T-cell (primary cell): ENCODE measurements around the gene MRPL45. TPM values are rescaled to one million over a fixed set of nuclear protein-coding genes. Genes with fewer than 3 reads are reported as not detected.

ENCODE experiments used
- ATAC-seq, 4 experiments: fragments of 200-7000 bp in 3 of 4; fragments of 150-1000 bp in 1 of 4; cut with Tn5 transposase; replicated peaks in 1 of 4; 1 replicate in 3 of 4; 2 replicates in 1 of 4; pipeline ENCODE4 v1.10.0; 2021; ENCODE audit warnings: moderate library complexity in 3 of 4, mild to moderate bottlenecking in 2 of 4, moderate number of reproducible peaks in 1 of 4
- CTCF ChIA-PET, 2 donors: fragments of 300-600 bp; sonication (Branson Sonifier 250); formaldehyde crosslinking; loops; one replicate each; lab custom pipeline; 2022; ENCODE audit warnings: antibody characterized with exemption in 2 of 2; lab: Charles Lee
- POLR2A ChIA-PET, 2 donors: fragments of 300-600 bp; sonication (Branson Sonifier 250); formaldehyde crosslinking; loops; one replicate each; lab custom pipeline; 2022; ENCODE audit warnings: antibody characterized with exemption in 2 of 2; lab: Charles Lee
- DNase-seq, 35 experiments: peaks; one replicate each; pipeline versions ENCODE4 v3.0.0 to v3.0.0-alpha.2; 2013 to 2023
- H3K27ac ChIP-seq: one replicate; pipeline ENCODE4 v1.5.1; 2013; ENCODE audit warnings: low read length
- H3K27me3 ChIP-seq, 2 experiments: replicated peaks in 1 of 2; 1 replicate in 1 of 2; 2 replicates in 1 of 2; pipeline versions ENCODE4 v1.6.1 to v1.7.0; 2013; ENCODE audit warnings: low read length in 1 of 2, mixed read lengths in 1 of 2; ENCODE audit not compliant: control insufficient read depth in 2 of 2, insufficient read depth in 2 of 2; ENCODE audit errors: extremely low read depth in 1 of 2
- H3K36me3 ChIP-seq, 2 donors: 1 replicate in 1 of 2; 2 replicates in 1 of 2; pipeline versions ENCODE4 v1.6.1 to v1.7.0; 2013; ENCODE audit warnings: low read length in 1 of 2; ENCODE audit not compliant: control insufficient read depth in 2 of 2, insufficient read depth in 1 of 2; ENCODE audit errors: extremely low read depth in 1 of 2
- H3K4me1 ChIP-seq, 2 experiments: 1 replicate in 1 of 2; 2 replicates in 1 of 2; pipeline versions ENCODE4 v1.6.1 to v1.7.0; 2013; ENCODE audit warnings: low read length in 2 of 2, mixed read lengths in 1 of 2; ENCODE audit not compliant: insufficient read depth in 2 of 2, control insufficient read depth in 1 of 2; ENCODE audit errors: extremely low read depth in 1 of 2
- H3K4me3 ChIP-seq, 2 donors: 1 replicate in 1 of 2; 2 replicates in 1 of 2; pipeline versions ENCODE4 v1.5.1 to v1.7.0; 2013; ENCODE audit warnings: mild to moderate bottlenecking in 2 of 2, low read length in 1 of 2, moderate library complexity in 1 of 2; ENCODE audit not compliant: control insufficient read depth in 1 of 2; ENCODE audit errors: extremely low read depth in 1 of 2
- H3K9me3 ChIP-seq: 2 replicates; pipeline ENCODE4 v1.7.0; 2013
- H3K27ac Mint-ChIP-seq, 2 donors: one replicate each; pipeline ENCODE4 v1.8.0; 2020 to 2021; ENCODE audit warnings: mild to moderate bottlenecking in 2 of 2, mixed read lengths in 2 of 2
- H3K27me3 Mint-ChIP-seq, 2 donors: one replicate each; pipeline ENCODE4 v1.8.0; 2021 to 2022; ENCODE audit warnings: mixed read lengths in 2 of 2
- H3K36me3 Mint-ChIP-seq: one replicate; pipeline ENCODE4 v1.8.0; 2021; ENCODE audit warnings: mixed read lengths
- H3K4me1 Mint-ChIP-seq, 3 donors: one replicate each; pipeline ENCODE4 v1.8.0; 2020 to 2022; ENCODE audit warnings: mixed read lengths in 3 of 3, mild to moderate bottlenecking in 1 of 3
- H3K4me3 Mint-ChIP-seq, 3 donors: one replicate each; pipeline ENCODE4 v1.8.0; 2020 to 2022; ENCODE audit warnings: mild to moderate bottlenecking in 3 of 3, mixed read lengths in 3 of 3, moderate library complexity in 3 of 3
- H3K9me3 Mint-ChIP-seq, 3 donors: one replicate each; pipeline ENCODE4 v1.8.0; 2020 to 2022; ENCODE audit warnings: mixed read lengths in 3 of 3
- WGBS: methylation state at CpG from one replicate; pipeline ENCODE4 v1.1.5; 2013; ENCODE audit warnings: missing lambda C conversion rate; ENCODE audit not compliant: insufficient coverage; 5-methylcytosine and 5-hydroxymethylcytosine counted together
- total RNA-seq, 35 experiments: library from RNA in 6 of 35; stranded (reverse) in 6 of 35; fragments of 120-200 nt in 1 of 35; gene quantifications; one replicate each; pipeline versions ENCODE4 v1.2.1 to v1.2.4 and lab custom pipeline; 2013 to 2026

Gene MRPL45
- total RNA-seq, 5 donors from 2014 or later (not counting 1 experiment from before 2014, with no cell fraction given): 16.3 to 21.7 (median 19.5) TPM

DNA sequence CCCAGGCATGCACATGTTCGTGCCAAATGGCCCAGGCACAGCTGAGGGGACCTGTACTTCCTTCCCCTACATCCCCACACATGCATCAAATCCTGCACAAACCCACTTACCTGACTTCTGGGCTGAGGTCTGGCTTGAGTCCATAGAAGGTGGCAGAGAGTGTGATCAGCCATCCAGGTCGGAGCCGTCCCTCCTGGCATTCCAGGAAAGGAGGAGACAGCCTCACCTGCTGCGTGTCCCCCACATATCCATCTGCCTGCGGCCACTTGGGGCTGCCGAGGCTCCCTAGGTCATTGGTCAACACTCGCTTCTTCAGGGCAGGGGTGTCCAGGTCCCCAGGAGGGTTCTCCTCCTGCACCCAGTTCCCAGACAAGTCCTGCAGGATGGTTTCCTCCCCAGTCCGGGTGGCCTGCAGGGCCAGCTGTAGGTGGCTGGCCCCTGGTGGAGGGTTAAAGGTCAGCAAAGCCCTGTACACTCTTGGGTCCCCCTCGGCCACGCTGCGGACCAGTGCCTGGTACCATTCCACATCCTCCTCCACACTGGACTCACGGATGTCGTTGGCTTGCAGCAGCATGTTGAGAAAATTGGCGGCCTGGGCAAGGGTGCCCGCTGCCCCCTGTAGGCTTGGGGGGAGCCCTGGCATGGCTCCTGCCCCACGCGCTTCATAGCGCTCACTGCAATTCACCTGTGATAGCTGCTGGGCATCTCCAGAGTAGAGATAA, 46.1 kb downstream of the MRPL45 start:
- no peak overlapping the region for H3K4me3 Mint-ChIP-seq
- Histone ChIP-seq H3K27ac (no peak overlapping the region), H3K9me3 (no peaks in the 10 kb centered on the region), H3K36me3 (no peaks in the 10 kb centered on the region), H3K27me3 (peaks cover 0 to 29% of the 10 kb centered on the region in 2 experiments), H3K4me3 (no peak overlapping the region), H3K4me1 (no peaks in the 10 kb centered on the region)
- ATAC-seq: no peak
- H3K36me3 Mint-ChIP-seq: no peaks in the 10 kb centered on the region
- H3K4me1 Mint-ChIP-seq: no peaks in the 10 kb centered on the region
- ChIA-PET POLR2A (no interaction called here), CTCF (no interaction called here)
- H3K9me3 Mint-ChIP-seq: no peaks in the 10 kb centered on the region
- 87% methylated on average over 16 of the region's 18 CpGs for WGBS
- no peak overlapping the region for H3K27ac Mint-ChIP-seq
- H3K27me3 Mint-ChIP-seq: peaks cover 8 to 12% of the 10 kb centered on the region in 2 donors
- no peak for DNase-seq

GRCh38 chr17:38343608-38344419, 46.8 kb downstream of the MRPL45 start, which contains the start of gene GPR179:
Gene GPR179 (minus strand): TSS chr17:38343956. CDS start chr17:38343789, 167 bp downstream.
- H3K27ac ChIP-seq: no peak within 1 kb of the TSS
- DNase-seq: no peak
- no peak for ATAC-seq
- no peaks in the 10 kb centered on the region for H3K9me3 ChIP-seq
- ChIA-PET POLR2A (no interaction called here), CTCF (interaction anchor here in 1 of 2 donors (0.5 kb wide), 1 partner anchor 594 kb away, joined by 3 read pairs; no protein-coding TSS in a partner anchor)
- Mint-ChIP-seq H3K27me3 (peaks cover 8 to 12% of the 10 kb centered on the region in 2 donors), H3K4me3 (no peak within 1 kb of the TSS), H3K27ac (no peak within 1 kb of the TSS), H3K36me3 (no peaks in the 10 kb centered on the region), H3K4me1 (peaks cover 0 to under 1% (median 0%) of the 10 kb centered on the region in 3 donors), H3K9me3 (no peaks in the 10 kb centered on the region)
- no peaks in the 10 kb centered on the region for H3K4me1 ChIP-seq
- WGBS: 84% methylated on average over 11 of the region's 18 CpGs
- H3K36me3 ChIP-seq: no peaks in the 10 kb centered on the region
- H3K4me3 ChIP-seq: no peak within 1 kb of the TSS
- peaks cover 0 to 29% of the 10 kb centered on the region in 2 experiments for H3K27me3 ChIP-seq

- Mint-ChIP-seq H3K4me3 (no peak overlapping the region), H3K27me3 (peaks cover 8 to 12% of the 10 kb centered on the region in 2 donors), H3K4me1 (peaks cover 3 to 6% (median 4%) of the 10 kb centered on the region in 3 donors), H3K9me3 (no peaks in the 10 kb centered on the region), H3K36me3 (no peaks in the 10 kb centered on the region), H3K27ac (no peak overlapping the region)
- POLR2A ChIA-PET: no interaction called here
- Histone ChIP-seq H3K4me3 (no peak overlapping the region), H3K36me3 (no peaks in the 10 kb centered on the region), H3K9me3 (no peaks in the 10 kb centered on the region), H3K27me3 (peaks cover 0 to 29% of the 10 kb centered on the region in 2 experiments), H3K4me1 (no peaks in the 10 kb centered on the region), H3K27ac (no peak overlapping the region)
- WGBS: 79% methylated on average over 2 of the region's 3 CpGs
- ATAC-seq: no peak
- no peak for DNase-seq
- CTCF ChIA-PET: interaction anchor here in 1 of 2 donors (0.5 kb wide), 1 partner anchor 594 kb away, joined by 3 read pairs; no protein-coding TSS in a partner anchor
Measured at GRCh38 chr17:38344420-38344745, 47.4 kb downstream of the MRPL45 start.

- no peak for ATAC-seq
- 97% methylated on average over 5 of the region's 7 CpGs for WGBS
- H3K27me3 Mint-ChIP-seq: peaks cover 8 to 12% of the 10 kb centered on the region in 2 donors
Measured at GRCh38 chr17:38345743-38346142, 48.8 kb downstream of the MRPL45 start.

GRCh38 chr17:38349097-38349730, 52.2 kb downstream of the MRPL45 start:
- WGBS: 100% methylated on average over 1 of the region's 8 CpGs
- Histone ChIP-seq H3K36me3 (no peaks in the 10 kb centered on the region), H3K4me1 (peaks cover 3 to 19% of the 10 kb centered on the region in 2 experiments), H3K4me3 (no peak overlapping the region), H3K27me3 (peaks cover 0 to 6% of the 10 kb centered on the region in 2 experiments), H3K9me3 (no peaks in the 10 kb centered on the region), H3K27ac (no peak overlapping the region)
- ChIA-PET CTCF (interaction anchor here (0.6 to 4.3 kb wide), 14 partner anchors 10 to 210 kb away, joined by 3 to 51 read pairs (median 4); no protein-coding TSS in a partner anchor), POLR2A (no interaction called here)
- Mint-ChIP-seq H3K4me1 (peaks cover 24 to 27% (median 27%) of the 10 kb centered on the region in 3 donors), H3K36me3 (no peaks in the 10 kb centered on the region), H3K9me3 (no peaks in the 10 kb centered on the region), H3K4me3 (peak overlapping the region in 1 of 3 donors; percentile 25), H3K27ac (no peak overlapping the region), H3K27me3 (peaks cover 0 to 7% of the 10 kb centered on the region in 2 donors)
- DNase-seq (peak; percentile 59 to 89 (median 79)), ATAC-seq (peak; percentile 47 to 53 (median 52))

More at GRCh38 chr17:38345743-38346142, 48.8 kb downstream of the MRPL45 start:
- H3K27ac ChIP-seq: no peak overlapping the region
- ChIA-PET POLR2A (interaction anchor here in 1 of 2 donors (0.6 kb wide), 1 partner anchor 900 kb away, joined by 14 read pairs; no protein-coding TSS in a partner anchor), CTCF (interaction anchor here in 1 of 2 donors (0.8 kb wide), 1 partner anchor 70 kb away, joined by 3 read pairs; no protein-coding TSS in a partner anchor)
- H3K27me3 ChIP-seq: peaks cover 0 to 29% of the 10 kb centered on the region in 2 experiments
- H3K27ac Mint-ChIP-seq: no peak overlapping the region
- no peaks in the 10 kb centered on the region for H3K36me3 Mint-ChIP-seq
- no peaks in the 10 kb centered on the region for H3K4me1 ChIP-seq
- H3K9me3 Mint-ChIP-seq: no peaks in the 10 kb centered on the region
- no peaks in the 10 kb centered on the region for H3K9me3 ChIP-seq
- no peak for DNase-seq
- H3K4me3 ChIP-seq: no peak overlapping the region
- H3K4me1 Mint-ChIP-seq: peaks cover 6 to 7% (median 6%) of the 10 kb centered on the region in 3 donors
- no peaks in the 10 kb centered on the region for H3K36me3 ChIP-seq
- no peak overlapping the region for H3K4me3 Mint-ChIP-seq
